Muscle of leg (tissue), 11 donors: ENCODE data around the gene GCA. TPM values are rescaled to one million over a fixed set of nuclear protein-coding genes. Genes with fewer than 3 reads are reported as not detected.

ENCODE experiments used
- DNase-seq: peaks from one replicate; pipeline ENCODE4 v3.0.0; 2013
- H3K27ac ChIP-seq: one replicate; pipeline ENCODE4 v1.5.1; 2013; ENCODE audit warnings: mild to moderate bottlenecking, low read length, control low read depth
- H3K27me3 ChIP-seq: one replicate; pipeline ENCODE4 v1.6.1; 2013; ENCODE audit warnings: low read length; ENCODE audit not compliant: control insufficient read depth, insufficient read depth
- H3K36me3 ChIP-seq: one replicate; pipeline ENCODE4 v1.6.1; 2013; ENCODE audit warnings: low read length; ENCODE audit not compliant: control insufficient read depth, insufficient read depth
- H3K4me1 ChIP-seq: one replicate; pipeline ENCODE4 v1.6.1; 2013; ENCODE audit warnings: low read length; ENCODE audit not compliant: control insufficient read depth, insufficient read depth
- H3K4me3 ChIP-seq: one replicate; pipeline ENCODE4 v1.5.1; 2013; ENCODE audit warnings: low read length, control low read depth
- H3K9me3 ChIP-seq: replicated peaks from 2 replicates; pipeline ENCODE4 v1.6.1; 2013; ENCODE audit warnings: low read depth, low read length; ENCODE audit not compliant: control insufficient read depth
- WGBS: methylation state at CpG from one replicate; pipeline ENCODE4 v1.1.5; 2013; ENCODE audit warnings: missing lambda C conversion rate; ENCODE audit not compliant: insufficient coverage; 5-methylcytosine and 5-hydroxymethylcytosine counted together
- polyA plus RNA-seq, 8 donors: library from polyadenylated mRNA; unstranded; fragments of 120-200 nt; gene quantifications; one replicate each; pipeline versions ENCODE4 v1.2.1 to v1.2.3, GENCODE V29; 2013; ENCODE audit warnings: inconsistent platforms in 1 of 8, low replicate concordance in 1 of 8; ENCODE audit not compliant: insufficient read length in 8 of 8, insufficient read depth in 1 of 8
- total RNA-seq: library from RNA; stranded (reverse); fragments of 120-200 nt; gene quantifications from one replicate; pipeline ENCODE4 v1.2.4, GENCODE V29; 2013

Gene GCA
- total and polyA plus RNA-seq, 9 donors: 10.6 to 17.0 (median 13.2) TPM

- Histone ChIP-seq H3K4me1 (peaks cover 5% of the 10 kb centered on the region), H3K36me3 (no peaks in the 10 kb centered on the region), H3K9me3 (no peaks in the 10 kb centered on the region), H3K27me3 (no peaks in the 10 kb centered on the region), H3K27ac (peak overlapping the region; percentile 77), H3K4me3 (peak overlapping the region; percentile 86)
- DNase-seq: no peak
- whole genome bisulfite sequencing: no CpG with 5 or more reads among the region's 8 CpGs
Observed at GRCh38 chr2:162344617-162344950, 652 bp downstream of the GCA start.

GRCh38 chr2:162365392-162365791, 21.5 kb downstream of the GCA start:
- H3K36me3 ChIP-seq: no peaks in the 10 kb centered on the region
- no peak overlapping the region for H3K4me3 ChIP-seq
- no CpG with 5 or more reads among the region's 2 CpGs for WGBS

GRCh38 chr2:162368494-162368893, 24.6 kb downstream of the GCA start:
- DNase-seq: peak; percentile 19
- no peak overlapping the region for H3K27ac ChIP-seq
- no peak overlapping the region for H3K4me3 ChIP-seq
- no peaks in the 10 kb centered on the region for H3K9me3 ChIP-seq
- H3K36me3 ChIP-seq: no peaks in the 10 kb centered on the region
- no CpG with 5 or more reads among the region's 1 CpG for WGBS
- no peaks in the 10 kb centered on the region for H3K27me3 ChIP-seq
- H3K4me1 ChIP-seq: peaks cover 4% of the 10 kb centered on the region

More at GRCh38 chr2:162365392-162365791, 21.5 kb downstream of the GCA start:
- Histone ChIP-seq H3K4me1 (no peaks in the 10 kb centered on the region), H3K9me3 (no peaks in the 10 kb centered on the region), H3K27ac (no peak overlapping the region), H3K27me3 (no peaks in the 10 kb centered on the region)
- DNase-seq: no peak

GRCh38 chr2:162369551-162369950, 25.6 kb downstream of the GCA start:
- DNase-seq: peak; percentile 81
- Histone ChIP-seq H3K9me3 (no peaks in the 10 kb centered on the region), H3K27me3 (no peaks in the 10 kb centered on the region), H3K36me3 (no peaks in the 10 kb centered on the region), H3K4me3 (no peak overlapping the region), H3K4me1 (peaks cover 4% of the 10 kb centered on the region), H3K27ac (peak overlapping the region; percentile 50)
- WGBS: no CpG with 5 or more reads among the region's 1 CpG

GRCh38 chr2:162370931-162371330, 27.0 kb downstream of the GCA start:
- Histone ChIP-seq H3K4me3 (no peak overlapping the region), H3K36me3 (no peaks in the 10 kb centered on the region), H3K27ac (peak overlapping the region; percentile 50), H3K27me3 (no peaks in the 10 kb centered on the region), H3K9me3 (no peaks in the 10 kb centered on the region), H3K4me1 (peaks cover 4% of the 10 kb centered on the region)
- WGBS: no CpG with 5 or more reads among the region's 3 CpGs
- DNase-seq: peak; percentile 75

- Histone ChIP-seq H3K4me1 (peaks cover 4% of the 10 kb centered on the region), H3K27me3 (no peaks in the 10 kb centered on the region), H3K4me3 (no peak overlapping the region), H3K36me3 (no peaks in the 10 kb centered on the region), H3K9me3 (no peaks in the 10 kb centered on the region), H3K27ac (no peak overlapping the region)
- DNase-seq: no peak
Observed at GRCh38 chr2:162372818-162373217, 28.9 kb downstream of the GCA start.

GRCh38 chr2:162379719-162380580, 36.0 kb downstream of the GCA start:
- DNase-seq: no peak
- Histone ChIP-seq H3K4me1 (no peaks in the 10 kb centered on the region), H3K27me3 (no peaks in the 10 kb centered on the region), H3K9me3 (no peaks in the 10 kb centered on the region), H3K36me3 (no peaks in the 10 kb centered on the region), H3K27ac (no peak overlapping the region), H3K4me3 (no peak overlapping the region)
- 86% methylated on average over 6 of the region's 12 CpGs for WGBS

- Histone ChIP-seq H3K4me1 (no peaks in the 10 kb centered on the region), H3K9me3 (no peaks in the 10 kb centered on the region), H3K4me3 (no peak overlapping the region), H3K27me3 (no peaks in the 10 kb centered on the region), H3K27ac (no peak overlapping the region), H3K36me3 (no peaks in the 10 kb centered on the region)
- 67% methylated on average over 1 of the region's 4 CpGs for WGBS
- DNase-seq: no peak
Observed at GRCh38 chr2:162381851-162382250, 37.9 kb downstream of the GCA start.

GRCh38 chr2:162382278-162382677, 38.3 kb downstream of the GCA start:
- Histone ChIP-seq H3K27me3 (no peaks in the 10 kb centered on the region), H3K9me3 (no peaks in the 10 kb centered on the region), H3K4me1 (no peaks in the 10 kb centered on the region), H3K27ac (no peak overlapping the region), H3K36me3 (no peaks in the 10 kb centered on the region), H3K4me3 (no peak overlapping the region)
- no CpG with 5 or more reads among the region's 1 CpG for WGBS
- DNase-seq: peak; percentile 87

GRCh38 chr2:162385536-162385935, 41.6 kb downstream of the GCA start:
- H3K4me1 ChIP-seq: no peaks in the 10 kb centered on the region
- no peaks in the 10 kb centered on the region for H3K9me3 ChIP-seq
- WGBS: no CpG with 5 or more reads among the region's 3 CpGs
- no peaks in the 10 kb centered on the region for H3K27me3 ChIP-seq
- no peak for DNase-seq
- H3K4me3 ChIP-seq: no peak overlapping the region
- no peaks in the 10 kb centered on the region for H3K36me3 ChIP-seq
- no peak overlapping the region for H3K27ac ChIP-seq

- 90% methylated on average over 2 of the region's 4 CpGs for WGBS
Observed at GRCh38 chr2:162390801-162391200, 46.9 kb downstream of the GCA start.

More at GRCh38 chr2:162390801-162391200, 46.9 kb downstream of the GCA start:
- no peak for DNase-seq
- H3K27ac ChIP-seq: no peak overlapping the region
- no peak overlapping the region for H3K4me3 ChIP-seq
- no peaks in the 10 kb centered on the region for H3K27me3 ChIP-seq
- H3K4me1 ChIP-seq: no peaks in the 10 kb centered on the region
- no peaks in the 10 kb centered on the region for H3K9me3 ChIP-seq
- no peaks in the 10 kb centered on the region for H3K36me3 ChIP-seq
